Right ventricle myocardium inferior (tissue), 1 donor: ENCODE results near the gene PALLD. TPM values are rescaled to one million over a fixed set of nuclear protein-coding genes. Genes with fewer than 3 reads are reported as not detected.

ENCODE experiments used
- ATAC-seq: fragments of 200-7000 bp; cut with Tn5 transposase; one replicate; pipeline ENCODE4 v1.9.1; 2020; ENCODE audit warnings: mild to moderate bottlenecking, moderate library complexity
- DNase-seq: peaks from one replicate; pipeline ENCODE4 v3.0.0; 2021; ENCODE audit errors: missing footprints
- intact Hi-C: fragments of 100-400 bp; cut with DNase I; formaldehyde crosslinking; loops from one replicate; pipeline ENCODE4 v1.11.0; 2022
- total RNA-seq: library from RNA; stranded (reverse); fragmentation: NEBNext Ultra II Directional; extraction: Animal tissue kit (Norgen Biotek cat#: 25700); gene quantifications from one replicate; pipeline ENCODE4 v1.2.1, GENCODE V29; 2021
- donor health status: DM: no; HTN: yes; CAD: no; lungs with severe emphysema.

PALLD gene
- total RNA-seq, 1 donor from 2014 or later: 977 TPM

GRCh38 chr4:168604496-168605373, 107.9 kb downstream of the PALLD start:
- intact Hi-C loops: no loop called here
- DNase-seq (no peak), ATAC-seq (peak; percentile 87)

- ATAC-seq: peak; percentile 48
- intact Hi-C loops: no loop called here
- no peak for DNase-seq
These were observed 108.6 kb downstream of the PALLD start for GRCh38 chr4:168605411-168605810.

GRCh38 chr4:168607215-168607614, 110.4 kb downstream of the PALLD start:
- intact Hi-C loops: no loop called here
- ATAC-seq (no peak), DNase-seq (no peak)

GRCh38 chr4:168608771-168609170, 111.9 kb downstream of the PALLD start:
- no peak for DNase-seq
- no peak for ATAC-seq
- intact Hi-C loops: no loop called here

- DNase-seq (no peak), ATAC-seq (no peak)
- intact Hi-C loops: no loop called here
These were observed 112.5 kb downstream of the PALLD start for GRCh38 chr4:168609369-168609768.

GRCh38 chr4:168610911-168611530, 114.2 kb downstream of the PALLD start:
- intact Hi-C loops: no loop called here
- no peak for DNase-seq
- ATAC-seq: peak; percentile 17

GRCh38 chr4:168612450-168613135, 115.7 kb downstream of the PALLD start:
- no peak for DNase-seq
- ATAC-seq: no peak
- intact Hi-C loops: no loop called here

GRCh38 chr4:168613869-168614268, 117.0 kb downstream of the PALLD start:
- intact Hi-C loops: no loop called here
- DNase-seq (no peak), ATAC-seq (no peak)

- intact Hi-C loops: no loop called here
- DNase-seq: no peak
- no peak for ATAC-seq
These were observed 117.6 kb downstream of the PALLD start for GRCh38 chr4:168614281-168615057.

- DNase-seq (no peak), ATAC-seq (no peak)
- intact Hi-C loops: no loop called here
These were observed 118.6 kb downstream of the PALLD start for GRCh38 chr4:168615294-168616065.

- intact Hi-C loops: no loop called here
- ATAC-seq: peak; percentile 67
- DNase-seq: no peak
These were observed 121.9 kb downstream of the PALLD start for GRCh38 chr4:168618577-168619265.

GRCh38 chr4:168619266-168619631, 122.4 kb downstream of the PALLD start:
- intact Hi-C loops: no loop called here

GRCh38 chr4:168621806-168622589, 125.1 kb downstream of the PALLD start:
- intact Hi-C loops: no loop called here
- ATAC-seq (no peak), DNase-seq (no peak)

More at GRCh38 chr4:168619266-168619631, 122.4 kb downstream of the PALLD start:
- DNase-seq (no peak), ATAC-seq (peak; percentile 70)

- ATAC-seq (no peak), DNase-seq (no peak)
- intact Hi-C loops: no loop called here
These were observed 125.7 kb downstream of the PALLD start for GRCh38 chr4:168622600-168622999.

GRCh38 chr4:168623011-168623410, 126.2 kb downstream of the PALLD start:
- DNase-seq: no peak
- ATAC-seq: no peak
- intact Hi-C loops: no loop called here

GRCh38 chr4:168623484-168623883, 126.6 kb downstream of the PALLD start:
- no peak for DNase-seq
- intact Hi-C loops: no loop called here
- ATAC-seq: no peak

GRCh38 chr4:168628251-168628650, 131.4 kb downstream of the PALLD start:
- ATAC-seq: no peak
- intact Hi-C loops: no loop called here
- DNase-seq: no peak
